Mammary epithelial cell (primary cell): ENCODE measurements around the gene GPR39.

ENCODE experiments used
- EZH2 ChIP-seq: IDR thresholded peaks from 2 replicates; pipeline ENCODE4 v1.6.1; 2012; ENCODE audit warnings: low read length, inconsistent platforms, borderline replicate concordance
- TF ChIP-seq, protein P1 (sequence below), 2 donors: IDR thresholded peaks in 1 of 2; conservative IDR thresholded peaks in 1 of 2; 2 replicates each; pipeline ENCODE4 v1.5.1; 2011 to 2012; ENCODE audit warnings: inconsistent platforms in 2 of 2, low read length in 2 of 2, mild to moderate bottlenecking in 2 of 2, control low read depth in 1 of 2, low read depth in 1 of 2; ENCODE audit not compliant: insufficient read depth in 1 of 2; ENCODE audit errors: extremely low read depth in 1 of 2

DNA sequence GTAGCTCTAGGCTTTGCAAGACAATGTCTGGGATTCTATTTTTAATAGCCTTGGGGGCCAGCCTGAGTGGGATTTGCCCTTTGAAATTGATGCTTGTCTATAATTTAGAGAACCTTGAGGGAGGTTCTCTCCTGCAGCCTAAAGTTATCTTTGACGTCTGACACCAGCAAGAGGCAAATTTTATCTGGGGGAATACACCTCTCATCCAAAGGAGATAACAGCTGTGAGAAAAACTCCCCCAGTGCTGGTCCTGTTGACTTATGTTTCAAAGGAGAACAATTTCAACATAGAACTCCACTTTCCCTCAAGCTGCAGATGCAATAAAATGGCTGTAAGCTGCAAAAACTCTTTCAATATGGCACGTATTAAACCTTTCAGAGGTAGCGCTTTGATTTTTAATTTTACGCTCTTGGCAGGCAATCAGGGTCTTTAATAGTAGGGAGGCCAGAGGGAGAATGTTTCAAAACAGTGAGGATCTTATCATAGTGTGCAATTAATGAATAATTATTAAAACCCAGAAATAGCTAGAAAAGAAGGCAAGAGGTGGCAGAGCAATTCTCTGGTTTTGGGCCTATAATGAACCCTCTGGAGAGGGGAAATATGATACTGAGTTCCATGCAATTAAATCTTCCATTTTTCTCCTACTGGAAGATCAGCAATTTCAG, 191.0 kb downstream of the GPR39 start:
- TF ChIP-seq, protein P1, sequence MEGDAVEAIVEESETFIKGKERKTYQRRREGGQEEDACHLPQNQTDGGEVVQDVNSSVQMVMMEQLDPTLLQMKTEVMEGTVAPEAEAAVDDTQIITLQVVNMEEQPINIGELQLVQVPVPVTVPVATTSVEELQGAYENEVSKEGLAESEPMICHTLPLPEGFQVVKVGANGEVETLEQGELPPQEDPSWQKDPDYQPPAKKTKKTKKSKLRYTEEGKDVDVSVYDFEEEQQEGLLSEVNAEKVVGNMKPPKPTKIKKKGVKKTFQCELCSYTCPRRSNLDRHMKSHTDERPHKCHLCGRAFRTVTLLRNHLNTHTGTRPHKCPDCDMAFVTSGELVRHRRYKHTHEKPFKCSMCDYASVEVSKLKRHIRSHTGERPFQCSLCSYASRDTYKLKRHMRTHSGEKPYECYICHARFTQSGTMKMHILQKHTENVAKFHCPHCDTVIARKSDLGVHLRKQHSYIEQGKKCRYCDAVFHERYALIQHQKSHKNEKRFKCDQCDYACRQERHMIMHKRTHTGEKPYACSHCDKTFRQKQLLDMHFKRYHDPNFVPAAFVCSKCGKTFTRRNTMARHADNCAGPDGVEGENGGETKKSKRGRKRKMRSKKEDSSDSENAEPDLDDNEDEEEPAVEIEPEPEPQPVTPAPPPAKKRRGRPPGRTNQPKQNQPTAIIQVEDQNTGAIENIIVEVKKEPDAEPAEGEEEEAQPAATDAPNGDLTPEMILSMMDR (conservative IDR thresholded peaks at IDR 0.05 in 1 of 2, IDR thresholded peaks at IDR 0.05 in 1 of 2; ENCODE audit: extremely low read depth in 1 of 2, insufficient read depth in 1 of 2, low read depth in 1 of 2, low read length in 2 of 2) = no peak
- TF ChIP-seq EZH2 = no peak
